Lower lobe of right lung (tissue), 2 donors: Measurements from ENCODE around the gene HLF. TPM values are rescaled to one million over a fixed set of nuclear protein-coding genes. Genes with fewer than 3 reads are reported as not detected.

Source experiments
- ATAC-seq, 2 donors: fragments of 200-7000 bp; cut with Tn5 transposase; one replicate each; pipeline ENCODE4 v1.9.1; 2020 to 2022; ENCODE audit warnings: mild to moderate bottlenecking in 2 of 2, moderate library complexity in 2 of 2
- DNase-seq: peaks from one replicate; pipeline ENCODE4 v3.0.0-alpha.2; 2020
- H3K27ac ChIP-seq: fragments of 200-600 bp; one replicate; pipeline ENCODE4 v1.8.0; 2022
- H3K27me3 ChIP-seq: fragments of 200-600 bp; one replicate; pipeline ENCODE4 v1.8.0; 2022; ENCODE audit warnings: low read depth
- H3K36me3 ChIP-seq: fragments of 200-600 bp; one replicate; pipeline ENCODE4 v1.8.0; 2022; ENCODE audit warnings: mild to moderate bottlenecking
- H3K4me1 ChIP-seq: fragments of 200-600 bp; one replicate; pipeline ENCODE4 v1.8.0; 2022
- H3K4me3 ChIP-seq: fragments of 200-600 bp; one replicate; pipeline ENCODE4 v1.8.0; 2022; ENCODE audit warnings: mild to moderate bottlenecking
- H3K9me3 ChIP-seq: fragments of 200-600 bp; one replicate; pipeline ENCODE4 v1.8.0; 2022
- CTCF ChIP-seq: fragments of 200-600 bp; IDR thresholded peaks from one replicate; pipeline ENCODE4 v1.8.0; 2022; ENCODE audit warnings: antibody characterized with exemption, mild to moderate bottlenecking
- intact Hi-C: fragments of 100-400 bp; cut with DNase I; formaldehyde crosslinking; loops from one replicate; pipeline ENCODE4 v1.11.0; 2022
- total RNA-seq: library from RNA; stranded (reverse); fragmentation: NEBNext Ultra II Directional; extraction: Animal tissue kit (Norgen Biotek cat#: 25700); gene quantifications from one replicate; pipeline ENCODE4 v1.2.1, GENCODE V29; 2021
- donor health status: DM: no; HTN: yes; CAD: no; lungs with severe emphysema.

Gene HLF
- total RNA-seq, 1 donor from 2014 or later = 29.4 TPM

GRCh38 chr17:55341432-55341831, 76.7 kb downstream of the HLF start:
- Histone ChIP-seq H3K4me3 (no peak overlapping the region), H3K27me3 (no peaks in the 10 kb centered on the region), H3K9me3 (no peaks in the 10 kb centered on the region), H3K4me1 (no peaks in the 10 kb centered on the region), H3K27ac (no peak overlapping the region), H3K36me3 (no peaks in the 10 kb centered on the region)
- TF ChIP-seq CTCF = no peak
- intact Hi-C loops = no loop called here
- ATAC-seq (no peak), DNase-seq (no peak)

DNA sequence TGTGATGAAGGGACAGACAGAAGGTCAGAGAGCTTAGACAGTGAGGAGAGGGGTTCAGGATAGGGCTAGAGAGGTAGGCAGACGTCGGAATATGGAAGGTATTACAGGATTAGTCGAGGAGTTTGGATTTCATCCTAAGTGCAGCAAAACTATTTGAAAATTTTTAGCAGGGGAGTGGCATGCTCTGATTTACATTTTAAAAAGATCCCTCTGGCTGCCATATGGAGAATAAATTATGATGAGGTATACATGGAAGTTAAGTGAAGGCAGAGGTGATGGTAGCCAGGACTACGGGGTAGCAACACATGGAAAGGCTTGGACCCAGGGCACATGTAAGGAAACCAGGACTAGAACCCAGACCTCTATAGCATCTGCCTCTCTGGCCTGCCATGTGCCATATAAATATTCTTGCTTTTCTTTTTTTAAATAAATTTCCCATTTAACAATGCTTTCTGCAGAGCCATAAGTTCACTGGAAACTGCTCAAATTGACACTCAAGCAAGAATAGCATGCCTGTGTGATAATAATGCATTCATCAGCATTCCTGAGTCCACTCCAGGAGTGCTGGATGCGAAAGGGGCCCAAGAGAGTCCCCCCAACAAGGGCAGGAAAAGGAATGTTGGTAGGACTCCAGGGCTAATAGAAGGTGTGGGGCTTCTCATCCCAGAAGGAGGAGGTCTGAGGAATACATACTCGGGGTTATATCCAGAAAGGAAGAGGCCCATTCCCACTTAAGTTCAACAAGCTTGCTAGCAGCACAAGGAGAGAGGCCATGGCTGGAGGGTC, 78.2 kb downstream of the HLF start:
- H3K4me3 ChIP-seq = no peak overlapping the region
- H3K4me1 ChIP-seq = no peaks in the 10 kb centered on the region
- no peaks in the 10 kb centered on the region for H3K27me3 ChIP-seq
- no peak overlapping the region for H3K27ac ChIP-seq
- H3K9me3 ChIP-seq = no peaks in the 10 kb centered on the region
- no peaks in the 10 kb centered on the region for H3K36me3 ChIP-seq
- DNase-seq (no peak), ATAC-seq (no peak)
- TF ChIP-seq CTCF = no peak
- intact Hi-C loops = no loop called here

DNA sequence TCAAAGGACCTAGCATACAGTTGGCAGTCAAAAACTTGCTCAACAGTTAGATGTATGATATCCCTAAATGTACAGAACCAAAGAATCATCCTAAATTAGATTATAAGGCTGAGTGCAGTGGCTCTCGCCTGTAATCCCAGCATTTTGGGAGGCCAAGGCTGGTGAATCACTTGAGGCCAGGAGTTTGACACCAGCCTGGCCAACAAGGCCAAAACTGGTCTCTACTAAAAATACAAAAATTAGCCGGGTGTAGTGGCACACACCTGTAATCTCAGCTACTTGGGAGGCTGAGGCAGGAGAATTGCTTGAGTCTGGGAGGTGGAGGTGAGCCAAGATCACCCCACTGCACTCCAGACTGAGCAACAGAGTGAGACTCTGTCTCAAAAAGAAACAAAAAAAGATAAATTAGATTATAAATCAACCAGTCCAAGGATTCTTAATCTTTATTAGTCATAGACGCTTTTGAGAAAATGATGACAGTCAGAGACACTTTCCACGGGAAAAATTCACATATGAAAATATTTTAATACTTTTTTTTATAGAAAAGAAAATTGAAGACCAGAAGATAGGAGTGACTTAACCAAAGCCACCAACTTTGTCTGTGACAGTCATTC, 79.2 kb downstream of the HLF start:
- DNase-seq (no peak), ATAC-seq (no peak)
- Histone ChIP-seq H3K27me3 (no peaks in the 10 kb centered on the region), H3K9me3 (no peaks in the 10 kb centered on the region), H3K27ac (no peak overlapping the region), H3K36me3 (no peaks in the 10 kb centered on the region), H3K4me3 (no peak overlapping the region), H3K4me1 (peaks cover 8% of the 10 kb centered on the region)
- intact Hi-C loops = no loop called here
- no peak for TF ChIP-seq CTCF

DNA sequence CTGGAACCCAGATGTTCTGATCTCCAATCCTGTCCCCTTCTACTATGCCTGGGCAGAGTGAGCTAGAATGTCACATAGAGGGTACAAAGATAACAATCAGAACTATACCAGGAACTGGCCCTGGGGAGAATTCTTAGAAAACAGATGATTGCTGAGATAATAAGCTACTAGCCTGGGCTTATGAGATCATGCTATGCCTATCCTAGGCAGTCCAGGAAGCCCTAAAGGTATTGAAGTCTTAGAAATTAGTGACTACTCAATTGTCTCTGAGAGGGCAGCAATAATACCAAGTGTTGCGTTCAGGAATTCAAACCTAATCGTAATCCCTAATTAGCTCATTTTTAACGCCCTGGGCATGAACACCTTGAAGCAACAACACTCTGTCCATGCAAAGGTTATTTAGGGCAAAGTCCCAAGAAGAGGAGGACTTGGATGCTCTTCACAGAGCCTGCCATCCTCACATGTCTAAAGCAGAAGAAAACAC, 79.8 kb downstream of the HLF start:
- Histone ChIP-seq H3K4me1 (peaks cover 10% of the 10 kb centered on the region), H3K4me3 (no peak overlapping the region), H3K27ac (no peak overlapping the region), H3K36me3 (no peaks in the 10 kb centered on the region), H3K9me3 (no peaks in the 10 kb centered on the region), H3K27me3 (no peaks in the 10 kb centered on the region)
- intact Hi-C loops = no loop called here
- no peak for ATAC-seq
- DNase-seq = no peak
- TF ChIP-seq CTCF = no peak

- ATAC-seq (no peak), DNase-seq (no peak)
- Histone ChIP-seq H3K4me1 (peaks cover 10% of the 10 kb centered on the region), H3K36me3 (no peaks in the 10 kb centered on the region), H3K4me3 (no peak overlapping the region), H3K27ac (no peak overlapping the region), H3K9me3 (no peaks in the 10 kb centered on the region), H3K27me3 (no peaks in the 10 kb centered on the region)
- no peak for TF ChIP-seq CTCF
- intact Hi-C loops = no loop called here
Observed at GRCh38 chr17:55345132-55345531, 80.4 kb downstream of the HLF start.
